8988T (cell line): ENCODE measurements around the gene MAP2K6.

Source experiments
- DNase-seq: peaks from one replicate; pipeline ENCODE4 v3.0.0; 2011

MAP2K6 gene

GRCh38 chr17:69414408-69415274, at the start of gene MAP2K6:
Gene MAP2K6 (plus strand): TSS chr17:69414697. CDS start chr17:69414985, 288 bp downstream.
- peak; percentile 31 for DNase-seq

DNA sequence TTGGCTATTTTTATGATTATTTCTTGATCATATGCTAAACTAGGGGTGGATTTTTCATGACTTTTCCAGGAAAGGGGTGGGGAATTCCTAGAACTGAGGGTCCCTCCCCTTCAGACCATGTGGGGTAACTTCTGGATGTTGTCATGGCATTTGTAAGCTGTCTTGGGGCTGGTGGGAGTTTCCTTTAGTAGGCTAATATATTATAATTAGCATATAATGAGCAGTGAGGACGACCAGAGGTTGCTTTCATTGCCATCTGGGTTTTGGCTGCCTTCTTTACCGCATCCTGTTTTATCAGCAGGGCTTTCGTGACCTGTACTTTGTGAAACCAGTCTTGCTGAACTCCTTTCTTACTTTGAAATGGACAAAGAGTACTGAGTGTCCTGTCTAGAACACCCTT, 47.2 kb upstream of the MAP2K6 start:
- no peak for DNase-seq

DNA sequence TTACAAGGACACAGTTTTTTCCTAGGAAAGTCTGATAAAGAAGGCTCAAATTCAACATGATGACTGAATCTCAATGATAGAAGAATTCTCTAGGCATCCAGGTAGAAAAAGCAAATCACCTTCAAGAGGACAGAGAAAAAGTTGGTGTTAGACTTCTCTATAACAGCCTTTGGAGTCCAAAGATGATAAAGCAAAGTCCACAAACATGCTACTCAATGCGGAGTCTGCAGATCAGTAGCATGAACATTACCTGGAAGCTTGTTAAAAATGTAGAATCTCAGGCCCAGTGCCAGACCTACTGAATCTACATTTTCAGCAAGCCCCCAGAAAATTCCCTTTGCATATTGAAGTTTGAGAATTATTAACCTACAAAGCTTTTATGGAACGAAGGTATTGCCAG, 41.4 kb upstream of the MAP2K6 start:
- DNase-seq: no peak

GRCh38 chr17:69375229-69375628, 39.3 kb upstream of the MAP2K6 start:
- no peak for DNase-seq

DNA sequence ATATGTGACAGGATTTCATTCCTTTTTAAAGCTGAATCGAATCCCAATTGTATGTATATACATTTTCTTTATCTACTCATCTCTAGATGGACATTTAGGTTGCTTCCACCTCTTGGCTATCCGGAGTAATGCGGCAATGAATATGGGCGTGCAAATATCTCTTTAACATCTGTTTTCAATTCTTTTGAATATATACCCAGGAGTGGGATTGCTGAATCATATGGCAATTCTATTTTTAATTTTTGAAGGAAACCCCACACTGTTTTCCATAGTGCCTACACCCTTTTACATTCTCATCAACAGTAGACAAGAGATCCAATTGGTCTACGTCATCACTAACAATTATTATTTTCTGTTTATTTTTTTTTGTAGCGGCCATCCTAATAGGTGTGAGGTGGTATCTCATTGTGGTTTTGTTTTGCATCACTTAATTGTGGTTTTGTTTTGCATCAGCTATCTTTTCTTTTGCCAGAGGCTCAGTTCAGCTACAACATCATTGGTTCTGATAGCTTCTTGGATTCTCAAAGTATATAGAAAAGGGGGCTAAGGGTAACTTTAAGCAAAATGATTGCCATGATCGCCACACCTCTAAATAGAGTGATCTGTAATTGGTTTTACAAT, 25.6 kb upstream of the MAP2K6 start:
- no peak for DNase-seq

- no peak for DNase-seq
These were observed 23.5 kb upstream of the MAP2K6 start for GRCh38 chr17:69390795-69391501.

- DNase-seq: no peak
These were observed 13.2 kb upstream of the MAP2K6 start for GRCh38 chr17:69401251-69401650.

DNA sequence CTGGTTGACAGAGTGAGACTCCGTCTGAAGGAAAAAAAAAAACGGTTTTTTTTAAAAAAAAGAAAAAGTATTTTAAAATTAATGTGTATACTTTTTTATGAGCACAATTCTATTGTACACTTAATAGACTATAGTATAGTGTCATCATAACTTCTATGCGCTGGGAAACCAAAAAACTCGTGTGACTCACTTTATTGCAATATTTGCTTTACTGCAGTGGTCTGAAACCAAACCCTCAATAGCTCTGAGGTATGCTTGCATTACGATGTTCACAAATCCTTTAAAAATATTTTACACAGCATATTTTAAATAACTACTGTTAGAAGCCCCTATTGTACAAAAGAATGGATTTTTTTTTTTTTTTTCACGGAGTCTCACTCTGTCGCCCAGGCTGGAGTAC, 12.4 kb upstream of the MAP2K6 start:
- no peak for DNase-seq

- DNase-seq: no peak
These were observed 10.1 kb upstream of the MAP2K6 start for GRCh38 chr17:69404399-69404798.

DNA sequence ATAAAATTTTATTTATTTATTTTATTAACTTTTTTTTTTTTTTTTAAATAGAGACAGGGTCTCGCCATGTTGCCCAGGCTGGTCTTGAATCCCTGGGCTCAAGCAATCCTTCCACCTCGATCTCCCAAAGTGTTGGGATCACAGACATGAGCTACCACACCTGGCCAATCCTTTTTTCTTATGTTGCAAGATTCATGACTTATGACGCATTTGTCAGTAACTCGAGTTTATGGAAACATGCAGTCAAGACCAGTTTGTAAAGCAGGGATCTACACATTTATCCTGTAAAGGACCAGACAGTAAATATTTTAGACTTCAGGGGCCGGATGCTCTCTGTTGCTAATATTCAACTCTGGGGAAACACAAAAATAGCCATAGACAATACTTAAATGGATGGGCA, 9.4 kb upstream of the MAP2K6 start:
- DNase-seq: no peak

- DNase-seq: no peak
These were observed 7.6 kb upstream of the MAP2K6 start for GRCh38 chr17:69406941-69407340.

GRCh38 chr17:69407759-69408158, 6.7 kb upstream of the MAP2K6 start:
- DNase-seq: no peak

DNA sequence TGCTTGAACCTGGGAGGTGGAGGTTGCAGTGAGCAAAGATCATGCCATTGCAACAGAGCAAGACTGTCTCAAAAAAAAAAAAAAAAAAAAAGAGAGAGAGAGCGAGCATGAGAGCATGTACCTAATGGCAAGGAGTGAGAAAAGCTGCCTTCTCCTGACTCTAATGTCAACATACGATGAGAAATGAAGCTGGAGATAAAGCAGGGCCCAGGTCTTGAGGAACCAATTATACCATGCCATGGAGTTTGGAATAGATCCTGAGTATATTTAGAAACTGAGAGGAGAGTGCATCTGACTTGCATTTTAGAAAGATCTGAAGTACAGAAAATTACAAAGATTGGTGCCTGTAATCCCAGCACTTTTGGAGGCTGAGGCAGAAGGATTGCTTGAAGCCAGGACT, 3.8 kb upstream of the MAP2K6 start:
- no peak for DNase-seq

DNA sequence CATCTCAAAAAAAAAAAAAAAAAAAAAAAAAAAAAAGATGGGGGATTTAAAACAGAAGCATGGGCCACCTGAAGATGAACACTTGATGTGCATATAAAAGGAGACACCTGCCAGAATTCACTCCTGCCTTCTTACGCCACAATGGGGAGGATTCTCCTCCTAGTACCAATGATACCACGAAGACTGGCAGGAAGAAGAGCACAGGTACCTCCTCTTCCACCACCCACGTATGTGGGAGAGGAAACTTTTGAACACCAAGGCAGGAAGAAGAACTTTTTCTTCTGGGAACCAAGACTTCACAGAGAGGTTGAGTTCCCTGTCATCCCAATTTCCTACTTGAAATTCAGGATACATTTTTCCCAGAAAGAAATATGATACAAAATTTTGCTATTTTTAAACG, 2.7 kb upstream of the MAP2K6 start:
- no peak for DNase-seq

DNA sequence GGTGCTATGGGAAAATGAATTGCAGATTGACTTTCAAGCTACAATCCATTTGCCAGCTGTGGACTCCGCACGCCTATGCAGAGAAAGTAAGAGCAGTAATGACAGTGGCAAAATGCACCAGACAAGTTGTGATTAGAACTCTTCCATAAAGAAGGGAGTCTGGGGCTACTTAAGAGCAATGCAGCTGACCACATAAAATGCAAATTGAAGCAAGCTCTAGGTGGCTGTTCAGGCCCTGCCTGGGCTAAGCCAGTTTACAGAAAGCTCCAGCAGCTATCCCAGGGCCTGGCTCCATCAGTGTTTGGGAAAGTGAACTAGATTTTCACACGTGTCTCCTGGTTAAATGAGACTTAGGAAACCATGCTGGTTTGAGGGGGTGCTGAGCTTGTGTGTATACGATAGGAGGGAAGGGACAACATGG, 2.2 kb upstream of the MAP2K6 start:
- DNase-seq: no peak

DNA sequence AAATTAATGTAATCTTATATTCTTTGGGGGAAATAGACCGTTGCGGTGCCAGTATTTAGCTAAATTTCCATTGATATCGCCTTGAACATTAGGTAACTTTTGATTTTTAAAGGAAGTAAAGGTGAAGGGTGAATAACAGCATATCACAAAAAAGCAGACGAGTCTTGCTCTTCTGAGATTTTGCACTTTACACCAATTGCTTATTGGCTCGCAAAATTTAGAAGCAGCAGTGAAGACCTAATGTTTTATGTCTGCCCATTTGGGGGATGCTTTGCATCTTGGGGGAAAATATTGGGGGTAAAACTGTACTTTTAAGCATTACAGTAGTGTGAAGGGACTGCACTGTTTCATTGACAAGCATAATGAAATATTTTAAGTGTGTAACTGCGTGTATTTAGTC, 934 bp downstream of the MAP2K6 start:
- DNase-seq: no peak

- no peak for DNase-seq
These were observed 3.3 kb downstream of the MAP2K6 start for GRCh38 chr17:69417545-69418483.

GRCh38 chr17:69418535-69418934, 4.0 kb downstream of the MAP2K6 start:
- no peak for DNase-seq

DNA sequence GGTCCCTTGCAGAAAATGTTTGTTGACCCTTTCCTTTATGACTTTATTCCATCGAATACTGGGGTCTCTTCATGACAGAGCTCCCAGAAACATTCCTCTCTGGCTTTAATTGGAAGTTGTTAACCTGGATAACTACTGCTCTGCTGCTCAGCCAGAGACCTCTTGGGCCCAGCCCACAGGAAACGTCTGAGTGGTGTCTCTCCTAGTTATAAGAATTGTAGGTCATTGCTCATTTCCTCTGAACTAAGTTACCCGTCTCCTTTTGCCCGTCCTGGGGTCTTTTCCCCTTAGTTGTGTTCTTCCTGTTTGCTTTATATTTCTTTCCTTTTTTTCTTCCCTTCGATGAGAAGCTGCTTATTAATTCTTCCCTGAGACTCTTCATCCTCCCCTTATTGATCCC, 9.0 kb downstream of the MAP2K6 start:
- DNase-seq: no peak

DNA sequence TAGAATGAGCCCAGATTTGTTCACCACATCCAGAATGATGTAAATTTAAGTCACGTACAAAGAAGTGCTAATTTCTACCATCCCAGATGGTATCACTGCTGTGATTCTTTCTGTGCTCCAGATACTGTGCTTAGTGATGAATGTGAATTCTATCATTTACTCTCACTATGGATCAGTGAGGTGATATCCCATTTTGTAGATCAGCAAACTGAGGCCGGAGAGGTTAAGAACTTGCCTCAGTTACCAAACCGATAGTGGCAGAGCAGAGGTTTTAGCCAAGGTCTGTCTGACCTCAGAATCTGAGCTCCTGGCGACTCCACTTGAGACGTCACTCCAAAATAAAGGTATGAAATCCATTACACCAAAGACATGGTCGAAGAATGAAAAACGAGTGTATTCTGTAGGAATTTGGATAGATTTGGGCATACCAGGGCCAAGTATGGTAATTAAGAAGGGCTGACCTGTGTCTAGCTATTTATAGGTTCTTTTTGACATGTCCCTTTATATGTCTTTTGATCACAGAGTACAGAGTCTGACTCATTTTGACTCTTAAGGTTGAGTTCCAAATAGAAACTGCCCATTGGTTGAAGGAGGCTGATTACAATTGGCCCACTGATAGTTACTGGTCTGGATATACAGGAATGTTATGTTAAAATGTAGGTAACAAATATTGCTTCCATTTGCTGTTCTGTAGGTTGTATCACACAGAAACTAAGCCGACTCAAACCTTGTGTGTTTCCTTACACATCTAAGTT, 10.0 kb downstream of the MAP2K6 start:
- DNase-seq: no peak

- no peak for DNase-seq
These were observed 11.5 kb downstream of the MAP2K6 start for GRCh38 chr17:69425978-69426377.
